Activated naive CD4-positive, alpha-beta T cell (primary cell): ENCODE data around the gene FAM168B.

Experiments used
- DNase-seq, 4 experiments: peaks; one replicate each; lab custom pipeline; 2025; lab: John Stamatoyannopoulos, UW

The FAM168B gene

DNA sequence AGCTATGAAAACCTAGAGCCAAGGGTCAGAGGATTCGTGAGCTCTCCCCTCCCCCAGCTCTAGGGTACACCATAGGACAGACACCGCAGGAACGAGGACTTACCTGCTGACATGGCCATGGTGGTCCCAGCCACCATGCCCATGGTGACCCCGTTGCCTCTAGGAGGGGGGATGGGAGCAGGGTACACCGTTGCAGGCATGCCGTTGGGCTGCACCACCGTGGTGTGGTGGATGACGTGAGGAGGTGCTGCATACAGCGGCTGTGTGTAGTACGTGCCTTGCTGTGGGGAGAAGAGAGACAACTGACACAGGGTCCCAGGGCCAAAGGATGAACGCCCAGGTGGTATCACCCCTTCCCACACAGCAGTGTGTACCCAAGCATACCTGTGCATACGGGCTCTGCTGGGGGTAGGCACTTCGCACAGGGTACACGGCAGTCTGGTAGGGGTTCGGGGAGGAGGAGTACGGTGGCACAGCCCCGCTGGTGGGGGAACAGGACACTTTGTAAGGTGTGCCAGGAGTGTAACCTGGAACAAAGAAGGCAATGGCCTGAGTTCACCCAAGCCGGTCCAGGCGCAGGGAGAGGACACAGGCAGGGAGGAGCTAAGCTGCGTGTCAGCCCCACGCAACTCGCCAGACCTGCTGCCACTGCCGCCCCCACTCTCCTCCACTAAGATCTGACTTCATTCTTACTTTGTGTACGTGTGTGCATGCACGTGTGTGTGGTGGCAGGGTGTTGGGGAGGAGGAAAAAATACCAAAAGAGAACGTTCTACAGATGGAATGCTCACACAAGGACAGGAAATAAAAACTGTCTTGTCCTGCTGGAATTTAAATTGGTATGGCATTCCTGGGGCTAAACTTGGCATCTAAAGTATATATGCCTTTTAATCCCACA lies 37.8 kb downstream of the FAM168B start:
- DNase-seq, result no peak

DNA sequence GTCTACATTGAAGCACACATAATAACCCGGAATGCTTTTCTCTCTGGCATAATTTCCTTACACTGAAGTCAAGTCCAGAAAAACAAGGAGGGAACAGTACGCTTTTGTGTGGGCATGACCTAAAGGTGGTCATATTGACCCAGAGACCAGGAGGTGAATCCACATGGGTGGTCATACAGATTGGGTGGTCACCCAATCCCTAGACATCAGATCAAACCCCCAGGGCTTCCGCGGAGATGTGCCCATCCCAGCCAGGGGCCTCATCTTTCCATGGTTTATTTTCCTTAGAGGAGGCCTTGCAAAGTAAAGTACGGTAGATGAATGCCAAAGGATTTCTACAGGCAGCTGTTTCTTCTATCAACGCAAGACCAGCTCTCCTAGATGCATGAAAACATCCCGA lies 38.8 kb downstream of the FAM168B start:
- no peak for DNase-seq

DNA sequence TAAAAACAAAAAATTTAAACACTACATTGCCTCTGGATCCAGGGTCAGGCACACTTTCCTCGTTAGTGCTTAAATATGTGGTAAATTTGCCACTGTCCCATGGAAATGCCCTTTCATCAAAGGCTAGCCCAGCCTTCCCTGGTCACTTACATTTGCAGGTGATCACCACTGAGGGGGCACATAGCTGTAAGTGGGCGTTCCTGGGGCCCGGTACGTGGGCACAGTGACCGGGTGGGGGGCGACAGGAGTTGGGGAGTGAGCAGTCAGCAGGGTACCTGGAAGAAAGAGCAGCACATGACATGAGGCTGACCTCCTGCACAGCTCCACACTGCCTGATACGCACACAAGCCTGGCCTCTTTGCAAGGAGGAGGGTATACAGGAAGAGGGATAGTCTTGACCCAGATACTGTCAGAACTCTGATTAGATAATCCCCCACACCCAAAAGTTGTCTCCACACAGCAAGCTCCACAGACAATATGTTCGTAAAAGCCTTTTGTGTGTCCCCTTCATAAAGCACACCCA lies 40.5 kb downstream of the FAM168B start:
- no peak for DNase-seq

DNA sequence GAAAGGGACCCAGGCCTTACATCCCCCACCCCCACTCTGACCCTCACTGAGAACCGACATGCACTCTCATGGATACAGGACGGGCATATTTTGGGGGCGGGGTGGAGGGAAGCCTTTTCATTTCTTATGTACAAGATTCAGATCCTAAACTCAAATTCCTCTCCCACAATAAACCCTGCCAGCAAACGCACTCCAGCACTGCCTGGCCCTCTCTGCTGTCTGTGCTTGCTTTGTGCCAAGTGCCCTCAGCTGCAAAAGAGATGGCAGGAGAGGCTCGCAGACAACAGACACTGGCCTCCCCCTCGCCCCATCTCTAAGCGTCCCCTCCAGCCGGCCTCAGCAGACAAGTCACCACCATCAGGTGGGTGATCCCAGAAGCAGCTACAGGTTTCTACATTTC lies 42.4 kb downstream of the FAM168B start:
- no peak for DNase-seq

DNA sequence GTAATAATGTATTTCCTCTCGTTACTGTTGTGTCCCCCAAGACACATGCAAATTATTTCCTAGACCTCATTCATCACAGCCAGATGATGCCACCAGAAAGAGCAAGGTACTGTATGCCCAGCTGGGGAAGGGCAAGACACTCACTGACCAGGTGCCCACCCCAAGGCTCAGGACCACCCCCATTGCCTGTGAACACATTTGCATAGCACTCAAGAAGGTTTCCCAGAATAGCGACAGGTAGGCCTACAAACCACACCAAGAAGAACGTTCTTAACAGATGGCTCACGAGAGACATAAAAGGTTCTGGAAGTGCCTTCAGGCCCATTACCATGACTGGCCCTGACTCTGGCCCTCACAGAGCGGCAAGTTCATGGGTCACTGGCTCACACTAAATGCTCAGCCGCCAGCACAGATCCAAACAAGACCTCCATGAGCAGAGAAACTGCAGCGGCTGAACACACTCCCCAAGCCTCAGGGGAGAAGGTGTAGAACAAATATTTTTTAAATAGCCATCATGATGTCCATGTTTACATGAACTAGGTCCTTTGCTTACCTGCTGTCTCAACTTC lies 44.0 kb downstream of the FAM168B start:
- no peak for DNase-seq

DNA sequence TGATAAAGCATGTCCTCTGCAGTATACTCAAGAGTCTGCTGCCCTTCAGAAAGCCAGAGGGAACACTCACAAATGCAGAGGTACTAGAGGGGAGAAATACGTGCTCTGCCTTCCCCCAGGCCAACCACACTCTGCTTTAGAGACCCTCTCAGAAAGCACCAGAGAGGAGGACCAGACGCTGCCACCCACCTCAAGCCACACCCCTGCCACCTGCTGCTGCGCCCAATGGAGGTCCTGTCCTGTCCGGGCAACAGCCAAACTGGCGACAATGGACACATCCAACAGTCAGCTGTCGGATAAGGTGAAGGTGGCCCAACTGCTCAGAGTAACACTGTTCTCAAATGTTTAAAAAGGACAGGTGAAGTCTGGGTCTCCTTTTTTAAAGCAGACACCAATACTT lies 44.6 kb downstream of the FAM168B start:
- DNase-seq, result no peak

DNA sequence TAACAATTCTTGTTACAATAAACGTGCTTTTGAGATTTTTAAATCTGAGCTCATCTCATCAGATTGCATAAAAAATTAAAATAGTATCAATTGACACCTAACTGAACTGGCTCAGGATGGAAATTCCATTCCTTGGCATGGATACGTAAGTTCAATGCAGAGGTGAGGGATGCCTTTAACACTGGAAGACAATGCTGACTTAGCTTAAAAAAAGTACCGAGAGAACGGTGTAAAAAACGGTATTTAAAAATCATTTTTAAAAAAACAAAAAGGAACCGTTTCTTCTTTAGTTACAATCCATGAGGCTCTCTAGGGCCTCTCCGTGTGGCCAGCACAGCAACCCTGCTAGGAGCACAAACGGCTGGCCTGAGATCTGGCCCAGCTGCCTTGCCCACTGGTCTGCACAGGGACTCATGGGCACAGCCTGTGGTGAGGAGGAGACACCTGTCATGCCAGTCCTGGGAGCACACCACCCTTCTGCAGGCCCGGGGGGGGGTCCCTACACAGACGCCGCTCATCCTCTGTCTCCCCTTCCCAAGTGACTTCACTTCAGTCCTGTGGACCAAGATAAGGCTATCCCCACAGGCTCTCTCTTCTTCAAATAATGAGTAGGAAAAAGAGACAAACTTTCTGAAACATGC lies 45.2 kb downstream of the FAM168B start:
- DNase-seq, result no peak

DNA sequence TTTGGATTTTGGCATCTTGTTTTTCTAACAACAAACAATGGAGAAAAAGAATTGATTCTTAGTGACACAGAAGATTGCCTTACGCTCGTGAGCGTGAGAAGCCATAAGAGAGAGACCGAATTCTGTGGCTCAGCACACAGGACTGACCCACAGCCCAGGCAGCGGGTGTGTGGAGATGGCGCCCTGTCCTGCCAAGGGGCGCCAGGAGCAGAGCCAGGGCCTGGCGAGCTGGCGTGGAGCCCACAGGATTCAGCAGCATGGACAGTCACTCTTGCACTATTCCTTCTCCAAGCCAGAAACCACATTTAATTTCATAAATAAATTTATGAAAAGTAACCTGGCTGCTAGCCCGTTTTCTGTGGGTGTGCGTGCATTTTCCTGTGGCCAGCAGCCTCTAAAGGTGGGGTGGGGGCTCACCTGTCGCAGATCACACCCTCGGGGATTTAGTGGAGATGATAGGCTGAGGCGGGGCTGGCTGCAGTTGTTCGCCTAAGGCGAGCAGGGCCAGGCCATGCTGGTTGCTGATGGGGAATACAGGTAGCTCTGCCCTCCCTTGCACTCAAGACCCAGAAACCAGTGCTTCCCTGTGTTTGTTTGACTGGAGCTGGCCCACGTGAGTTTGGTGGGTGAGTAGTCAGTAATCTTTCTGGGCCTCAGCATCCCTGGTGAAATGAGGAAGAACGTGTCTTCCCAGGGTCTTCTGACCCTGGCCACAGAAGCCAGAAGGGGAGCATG lies 46.2 kb downstream of the FAM168B start:
- no peak for DNase-seq

DNA sequence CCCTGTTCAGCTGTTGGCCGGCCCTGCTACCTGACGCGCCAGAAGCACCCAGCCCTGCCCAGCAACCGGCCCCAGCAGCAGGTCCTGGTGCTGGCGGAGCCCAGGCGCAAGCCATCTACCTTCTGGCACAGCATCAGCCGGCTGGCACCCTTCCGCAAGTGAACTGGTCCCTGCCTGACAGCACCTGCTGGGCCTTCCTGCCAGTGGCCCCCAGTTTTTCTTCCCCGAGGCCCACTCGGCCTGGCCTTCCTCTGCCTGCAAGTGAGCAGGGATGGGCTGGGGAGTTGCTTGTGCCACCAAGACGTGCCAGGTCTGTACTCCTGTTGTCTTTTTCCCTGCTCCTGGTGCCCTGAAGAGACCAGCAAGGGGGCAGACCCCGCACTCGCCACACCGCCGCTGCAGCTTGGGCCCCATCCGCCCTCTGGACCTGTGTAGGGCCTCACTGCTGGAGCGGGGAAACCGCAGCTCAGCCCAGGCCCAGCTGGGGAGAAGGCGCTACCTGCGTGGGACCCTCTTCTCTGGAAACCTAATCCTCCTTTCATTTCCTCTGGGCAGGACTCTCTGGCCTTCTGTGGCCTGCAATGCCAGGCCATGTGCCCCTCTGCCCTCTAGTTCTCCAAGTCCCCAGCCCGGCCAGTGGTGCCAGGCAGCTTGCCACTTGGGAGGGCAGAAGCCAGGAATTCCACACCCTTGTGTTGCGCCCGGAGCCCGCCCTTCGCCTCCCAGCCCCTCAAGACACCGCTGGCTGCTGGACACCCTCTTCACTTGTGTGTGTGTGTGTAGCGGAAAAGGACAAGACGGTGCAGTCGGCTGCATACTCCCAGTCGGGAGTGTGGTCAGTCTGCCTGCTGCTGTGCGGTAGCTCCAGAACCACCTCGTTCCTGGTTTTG lies 47.0 kb downstream of the FAM168B start:
- no peak for DNase-seq

DNA sequence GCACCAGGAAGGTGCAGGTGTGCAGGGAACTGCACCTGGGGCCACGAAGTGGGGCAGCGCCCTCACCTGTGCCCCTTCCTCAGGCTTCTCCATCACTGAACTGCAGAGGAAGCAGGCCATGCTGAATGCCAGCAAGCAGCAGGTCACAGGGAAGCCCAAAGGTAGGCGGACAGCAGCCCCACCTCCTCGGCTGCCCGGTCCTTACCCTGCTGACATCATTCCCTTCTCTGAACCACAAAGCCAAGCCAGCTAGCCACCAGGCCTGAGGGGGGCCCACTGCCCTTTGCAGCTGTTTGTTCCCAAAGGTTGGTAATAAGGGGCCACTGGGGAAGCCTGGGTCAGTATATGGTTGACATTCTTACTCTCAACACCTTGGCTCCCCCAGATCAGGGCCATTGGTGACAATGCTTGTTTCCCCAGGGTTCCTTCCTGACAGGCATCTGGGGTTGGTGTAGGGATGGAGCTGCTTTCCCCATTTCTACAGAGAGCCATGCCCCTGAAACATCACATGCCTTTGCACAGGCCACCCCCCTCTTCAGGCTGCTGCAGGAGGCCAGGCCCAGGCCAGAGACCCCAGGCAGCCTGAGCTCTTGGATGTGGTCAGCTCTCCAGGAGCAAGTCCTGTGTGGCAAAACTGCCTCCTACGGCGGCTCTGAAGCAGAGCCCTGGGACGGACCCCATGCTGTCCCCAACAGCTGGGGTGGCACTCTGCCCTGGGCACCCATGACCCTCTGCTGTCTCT lies 47.8 kb downstream of the FAM168B start:
- no peak for DNase-seq

DNA sequence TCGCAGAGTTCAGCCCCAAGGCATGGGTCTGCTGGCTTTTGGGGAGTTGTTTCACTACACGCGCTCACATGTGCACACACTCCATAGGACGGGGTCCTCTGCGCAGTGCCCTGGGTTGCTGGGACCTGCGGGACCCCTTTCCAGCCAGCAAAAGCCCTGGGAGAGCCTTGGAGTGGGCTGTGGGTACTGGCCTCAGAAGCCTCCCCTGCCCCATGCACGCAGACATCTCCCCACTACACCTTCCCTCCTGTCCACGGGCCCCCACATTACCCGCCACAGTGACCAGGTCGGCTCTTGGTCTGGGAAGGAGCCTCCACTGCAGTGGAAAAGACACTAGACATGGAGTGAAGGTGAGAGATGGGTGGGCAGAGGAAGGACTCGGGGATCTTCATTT lies 48.5 kb downstream of the FAM168B start:
- DNase-seq, result no peak

DNA sequence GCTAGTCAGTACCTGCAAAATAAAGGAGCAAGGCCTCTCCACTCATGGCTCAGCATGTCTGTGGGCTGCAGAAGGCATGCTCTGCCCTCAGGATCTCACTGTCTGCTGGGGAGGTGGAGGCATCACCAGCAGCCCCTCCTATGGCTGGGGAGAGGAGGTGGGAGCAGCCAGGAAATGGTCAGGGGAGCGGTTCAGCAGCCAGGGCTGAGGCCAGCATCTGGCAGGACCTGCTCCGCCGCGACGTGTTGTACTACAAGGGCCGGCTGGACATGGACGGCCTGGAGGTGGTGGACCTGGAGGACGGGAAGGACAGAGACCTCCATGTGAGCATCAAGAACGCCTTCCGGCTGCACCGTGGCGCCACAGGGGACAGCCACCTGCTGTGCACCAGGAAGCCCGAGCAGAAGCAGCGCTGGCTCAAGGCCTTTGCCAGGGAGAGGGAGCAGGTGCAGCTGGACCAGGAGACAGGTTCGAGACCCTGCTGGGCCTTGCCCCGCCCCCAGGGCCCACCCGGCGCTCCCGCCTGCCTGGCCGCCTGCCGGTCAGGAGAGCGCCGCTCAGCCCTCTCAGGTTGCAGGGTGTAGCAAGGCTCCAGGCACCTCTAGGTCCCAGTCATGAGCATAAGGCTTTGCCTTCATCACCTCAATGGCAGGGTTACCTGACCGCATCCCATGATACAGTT lies 49.0 kb downstream of the FAM168B start:
- no peak for DNase-seq

DNA sequence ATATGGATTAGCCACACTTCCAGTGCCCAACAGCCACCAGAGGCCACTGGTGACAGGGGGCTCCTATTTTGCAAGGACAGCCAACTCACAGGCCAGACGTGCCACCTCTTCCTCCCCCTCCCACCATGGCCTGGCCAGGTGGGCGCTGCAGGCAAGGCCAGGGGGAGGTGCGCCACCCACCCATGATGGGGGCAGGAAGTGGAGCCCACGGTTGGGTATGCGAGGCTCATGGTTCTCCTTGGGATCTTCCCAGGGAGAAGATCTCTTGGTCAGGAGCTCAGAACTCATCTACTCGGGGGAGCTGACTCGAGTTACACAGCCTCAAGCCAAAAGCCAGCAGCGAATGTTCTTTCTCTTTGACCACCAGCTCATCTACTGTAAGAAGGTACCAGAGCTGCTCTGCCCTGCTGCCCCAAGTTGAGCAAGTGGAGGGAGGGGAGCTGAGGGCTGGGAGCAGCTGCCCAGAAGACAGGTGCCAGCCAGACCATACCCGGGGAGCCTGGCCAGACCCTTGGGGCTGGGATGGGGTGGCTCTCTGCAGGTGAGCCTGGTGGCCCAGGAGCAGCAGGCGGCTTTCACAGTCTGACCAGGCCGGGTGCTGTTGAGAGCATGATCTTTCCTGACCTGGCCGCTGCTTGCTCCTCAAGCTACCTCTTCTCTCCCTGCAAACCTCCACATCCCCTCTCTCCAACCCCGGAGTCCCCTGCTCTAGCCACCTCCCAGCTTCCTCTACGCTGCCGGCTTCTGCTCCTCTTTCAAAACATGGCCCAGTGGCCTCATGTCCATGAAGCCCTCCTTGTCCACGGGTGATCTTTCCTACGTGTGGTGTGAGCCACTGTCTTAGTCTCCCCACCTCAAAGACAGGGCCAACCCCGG lies 49.8 kb downstream of the FAM168B start:
- DNase-seq, result no peak

DNA sequence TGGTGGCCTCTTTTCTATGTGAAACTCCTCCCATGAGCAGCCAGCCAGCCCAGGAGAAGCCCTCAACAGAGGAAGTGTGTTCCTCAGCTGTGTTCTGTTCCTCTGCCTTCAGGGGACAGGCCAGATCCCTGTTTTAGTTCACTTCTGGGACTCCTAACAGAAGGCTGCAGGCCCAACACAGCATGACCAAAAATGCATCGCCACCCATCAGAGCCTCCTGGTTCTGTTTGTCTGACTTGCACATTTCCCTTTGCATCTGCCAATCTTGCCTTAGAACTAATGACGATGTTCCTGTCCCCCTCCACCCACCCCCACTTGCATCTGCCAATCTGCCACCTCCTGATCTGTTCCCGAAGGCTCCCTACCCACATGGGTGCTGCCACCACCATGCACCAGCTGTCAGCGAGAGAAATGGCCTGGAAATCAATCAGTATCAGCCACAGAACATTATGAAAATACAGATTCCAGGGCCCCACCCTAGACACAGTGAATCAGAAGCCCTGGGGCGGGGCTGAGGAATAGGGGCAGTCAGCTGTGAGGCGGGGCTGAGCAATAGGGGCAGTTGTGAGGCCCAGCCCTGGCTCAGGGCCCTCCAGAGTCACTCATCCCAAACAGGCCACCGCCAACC lies 51.0 kb downstream of the FAM168B start:
- no peak for DNase-seq

DNA sequence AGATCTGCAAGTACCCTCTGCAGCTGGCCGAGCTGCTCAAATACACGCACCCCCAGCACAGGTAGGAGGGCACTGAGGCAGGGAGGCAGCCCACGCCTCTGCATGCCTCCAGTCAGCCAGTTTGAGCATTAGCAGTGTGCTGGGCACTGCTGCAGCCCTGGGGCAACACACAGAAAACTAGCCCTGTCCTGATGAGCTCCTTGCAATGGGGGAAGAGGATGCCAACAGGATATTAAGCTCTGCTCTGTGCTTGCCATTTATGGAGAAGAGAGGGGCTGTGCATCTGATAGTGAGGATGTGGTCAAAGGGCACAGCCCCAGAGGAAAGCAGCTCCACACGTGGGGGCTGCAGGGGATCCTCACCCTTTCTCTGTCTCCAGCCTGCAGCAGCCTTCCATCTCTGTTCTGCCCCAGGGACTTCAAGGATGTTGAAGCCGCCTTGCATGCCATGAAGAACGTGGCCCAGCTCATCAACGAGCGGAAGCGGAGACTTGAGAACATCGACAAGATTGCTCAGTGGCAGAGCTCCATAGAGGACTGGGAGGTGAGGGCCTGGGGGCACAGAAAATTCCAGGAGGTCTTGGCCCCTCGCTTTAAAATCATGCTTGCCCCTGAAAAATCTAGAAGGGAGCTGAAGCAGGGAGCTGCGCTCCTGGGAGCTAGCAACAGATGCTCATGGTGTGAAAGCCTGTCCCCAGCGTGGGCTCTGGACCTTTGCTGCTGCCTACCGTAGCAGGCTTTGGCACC lies 51.7 kb downstream of the FAM168B start:
- no peak for DNase-seq

DNA sequence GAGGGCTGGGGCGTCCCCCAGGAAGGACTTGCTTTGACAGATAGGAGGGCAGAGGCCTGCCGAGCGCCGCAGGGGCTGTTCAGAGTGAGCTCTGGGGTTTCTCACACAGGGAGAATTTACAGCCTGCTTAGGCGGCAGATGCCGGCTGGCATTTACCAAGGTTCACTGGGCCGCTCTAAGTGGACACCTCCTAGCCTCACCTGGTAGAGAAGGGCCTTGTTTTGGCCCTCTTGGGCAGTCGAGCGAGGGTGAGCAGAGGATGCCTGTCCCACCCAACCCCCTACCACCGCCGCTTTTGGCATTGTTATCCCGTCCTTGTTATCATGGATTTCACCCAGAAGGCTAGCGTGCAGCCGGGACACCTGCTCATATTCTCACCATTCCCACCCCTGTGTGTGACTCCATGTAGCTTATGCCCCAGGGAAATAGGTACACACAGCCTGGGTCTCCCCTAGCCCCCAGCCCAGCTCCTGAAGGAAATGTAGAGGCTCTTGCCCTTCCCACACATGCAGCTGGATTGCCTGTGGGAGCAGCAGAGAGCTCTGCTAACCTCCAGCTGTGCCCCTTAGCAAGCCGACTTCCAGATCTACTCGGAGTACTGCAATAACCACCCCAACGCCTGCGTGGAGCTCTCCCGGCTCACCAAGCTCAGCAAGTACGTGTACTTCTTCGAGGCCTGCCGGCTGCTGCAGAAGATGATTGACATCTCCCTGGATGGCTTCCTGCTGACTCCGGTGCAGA lies 52.4 kb downstream of the FAM168B start:
- DNase-seq, result no peak
